GM23338 (cell line): ENCODE measurements around the gene STK33.
"Not testable (repeated sequence)": the region's sequence is repeated elsewhere in the genome, so short reads cannot be mapped to it uniquely, and the experiment has no call there.

Experiments used
- CTCF ChIP-seq, 2 experiments: fragments of 200-600 bp in 1 of 2; sonication (generic) in 1 of 2; conservative IDR thresholded peaks; 2 replicates each; pipeline versions ENCODE4 v1.5.1 to v1.6.1; 2016 to 2017; ENCODE audit warnings: antibody characterized with exemption in 2 of 2, low read depth in 2 of 2, mild to moderate bottlenecking in 2 of 2, moderate library complexity in 1 of 2
- EZH2 ChIP-seq: fragments of 200-600 bp; sonication (generic); IDR thresholded peaks from one replicate; pipeline ENCODE4 v1.8.0; 2017; ENCODE audit warnings: antibody characterized with exemption, mild to moderate bottlenecking, low read depth; ENCODE audit not compliant: unreplicated experiment
- STAT1 ChIP-seq: IDR thresholded peaks from one replicate; pipeline ENCODE4 v1.6.1; 2016; ENCODE audit warnings: antibody characterized with exemption; ENCODE audit not compliant: unreplicated experiment

GRCh38 chr11:8467356-8467755 is 126.7 kb downstream of the STK33 start:
- not testable (repeated sequence) for TF ChIP-seq EZH2; CTCF (conservative IDR thresholded peaks at IDR 0.05; ENCODE audit: low read depth in 2 of 2); STAT1
